ENCODE results near the gene CYB561D2. TPM values are rescaled to one million over a fixed set of nuclear protein-coding genes. Genes with fewer than 3 reads are reported as not detected.

CYB561D2 gene
- total and polyA plus RNA-seq, 2 of the 13 experiments (the other 11 are each of a cell fraction or from before 2014, with no cell fraction given): 11.1 to 17.2 TPM

GRCh38 chr3:50389414-50389767, 38.7 kb downstream of the CYB561D2 start:
- intact Hi-C loops (cut with micrococcal nuclease; ENCODE audit: unreplicated experiment) (no loop called here), in situ Hi-C loops (cut with HindIII; ENCODE audit: extremely low pct_ligation_motif_present, low pct_unique_long_range_greater_than_20kb) (no loop called here)
- no peak for FAIRE-seq
- H3K4me3 ChIP-seq (replicated peaks in 1 of 3; ENCODE audit: insufficient read depth in 1 of 3, low read depth in 2 of 3, low read length in 3 of 3): no peak overlapping the region
- no peak for DNase-seq (ENCODE audit: low spot score)
- H3K27ac ChIP-seq (ENCODE audit: extremely low read length, insufficient read depth, low read length): no peak overlapping the region
- no peaks in the 10 kb centered on the region for H3K79me2 ChIP-seq (ENCODE audit: insufficient read depth, low read length)
- H3K4me1 ChIP-seq (ENCODE audit: insufficient read depth, low read length): peaks cover 9% of the 10 kb centered on the region
- no TSS peak for BruUV-seq (replicated peaks)
- ChIA-PET POLR2A (no interaction called here), CTCF (ENCODE audit: low intra/inter-chr PET ratio, low total read pairs) (interaction anchor here (1.5 kb wide), 1 partner anchor 43 kb away, joined by 9 read pairs; the partner anchor contains the start of gene ZMYND10)
- peaks cover 11 to 75% of the 10 kb centered on the region in 2 experiments for H3K27me3 ChIP-seq (ENCODE audit: control insufficient read depth in 1 of 2, insufficient read depth in 2 of 2, low read length in 2 of 2)
- no peak overlapping the region for H2AFZ ChIP-seq (ENCODE audit: low read length)
- ATAC-seq: no peak
- no peaks in the 10 kb centered on the region for H4K20me1 ChIP-seq (ENCODE audit: insufficient read depth, low read length)
- no peak overlapping the region for H3K9ac ChIP-seq (ENCODE audit: insufficient read depth, low read depth, low read length)
- WGBS (ENCODE audit: low lambda C conversion rate): 49% methylated on average over 6 of the region's 6 CpGs
- no peak for TF ChIP-seq ARNT (IDR thresholded peaks at IDR 0.05)
- H3K9me3 ChIP-seq (ENCODE audit: low read length): no peaks in the 10 kb centered on the region
- H3K36me3 ChIP-seq (replicated peaks in 1 of 2; ENCODE audit: control insufficient read depth in 1 of 2, insufficient read depth in 2 of 2, low read length in 2 of 2): no peaks in the 10 kb centered on the region
- H3K4me2 ChIP-seq (ENCODE audit: low read depth, low read length): no peak overlapping the region

DNA sequence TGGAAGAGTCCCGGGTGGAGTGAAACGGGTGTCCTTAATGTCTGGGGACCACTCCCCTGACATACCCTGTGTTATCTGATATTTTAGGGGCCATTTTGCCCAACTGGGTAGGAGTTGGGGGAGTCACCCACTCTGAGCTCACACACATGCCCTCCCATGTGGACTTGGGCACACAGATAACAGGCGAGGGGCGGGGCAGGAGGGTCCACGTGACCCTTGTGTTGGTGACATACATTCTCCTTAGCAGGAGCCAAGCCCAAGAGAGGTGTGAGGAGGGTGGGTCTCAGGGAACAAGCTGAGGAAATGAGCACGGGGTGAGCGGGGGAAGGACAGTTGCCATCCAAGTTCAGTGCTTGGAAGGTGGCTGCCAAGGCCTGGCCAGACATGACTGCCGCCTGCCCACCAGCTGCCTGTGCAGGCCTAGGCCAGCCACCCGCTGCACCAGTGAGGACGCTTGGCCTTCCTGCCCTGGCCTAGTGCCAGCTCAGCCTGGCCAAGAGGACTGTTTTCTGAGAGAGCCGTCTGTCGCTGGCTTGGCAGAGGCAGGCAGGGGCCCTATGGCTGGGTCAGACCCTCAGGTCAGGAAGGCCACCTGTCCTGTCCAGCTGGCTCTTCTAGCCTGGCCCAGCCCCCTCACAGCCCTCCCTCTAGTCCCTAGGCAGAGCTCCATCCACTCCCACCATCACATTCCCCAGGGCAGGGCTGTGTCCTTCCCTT, 40.0 kb downstream of the CYB561D2 start:
- Histone ChIP-seq H3K4me1 (ENCODE audit: insufficient read depth, low read length) (peaks cover 17% of the 10 kb centered on the region), H3K27ac (ENCODE audit: extremely low read length, insufficient read depth, low read length) (no peak overlapping the region), H3K9ac (ENCODE audit: insufficient read depth, low read depth, low read length) (no peak overlapping the region), H3K4me3 (replicated peaks in 1 of 3; ENCODE audit: insufficient read depth in 1 of 3, low read depth in 2 of 3, low read length in 3 of 3) (no peak overlapping the region), H2AFZ (ENCODE audit: low read length) (no peak overlapping the region), H3K4me2 (ENCODE audit: low read depth, low read length) (no peak overlapping the region), H3K79me2 (ENCODE audit: insufficient read depth, low read length) (no peaks in the 10 kb centered on the region), H3K9me3 (ENCODE audit: low read length) (no peaks in the 10 kb centered on the region), H3K36me3 (replicated peaks in 1 of 2; ENCODE audit: control insufficient read depth in 1 of 2, insufficient read depth in 2 of 2, low read length in 2 of 2) (no peaks in the 10 kb centered on the region), H3K27me3 (ENCODE audit: control insufficient read depth in 1 of 2, insufficient read depth in 2 of 2, low read length in 2 of 2) (peaks cover 8 to 78% of the 10 kb centered on the region in 2 experiments), H4K20me1 (ENCODE audit: insufficient read depth, low read length) (no peaks in the 10 kb centered on the region)
- no TSS peak for BruUV-seq (replicated peaks)
- 26% methylated on average over 7 of the region's 12 CpGs for WGBS (ENCODE audit: low lambda C conversion rate)
- in situ Hi-C loops (cut with HindIII; ENCODE audit: extremely low pct_ligation_motif_present, low pct_unique_long_range_greater_than_20kb) (no loop called here), intact Hi-C loops (cut with micrococcal nuclease; ENCODE audit: unreplicated experiment) (no loop called here)
- ChIA-PET CTCF (ENCODE audit: low intra/inter-chr PET ratio, low total read pairs) (no interaction called here), POLR2A (no interaction called here)
- FAIRE-seq (no peak), DNase-seq (ENCODE audit: low spot score) (no peak), ATAC-seq (peak; percentile 6; the same call in 1 of the 3 replicates)
- TF ChIP-seq, protein P1, sequence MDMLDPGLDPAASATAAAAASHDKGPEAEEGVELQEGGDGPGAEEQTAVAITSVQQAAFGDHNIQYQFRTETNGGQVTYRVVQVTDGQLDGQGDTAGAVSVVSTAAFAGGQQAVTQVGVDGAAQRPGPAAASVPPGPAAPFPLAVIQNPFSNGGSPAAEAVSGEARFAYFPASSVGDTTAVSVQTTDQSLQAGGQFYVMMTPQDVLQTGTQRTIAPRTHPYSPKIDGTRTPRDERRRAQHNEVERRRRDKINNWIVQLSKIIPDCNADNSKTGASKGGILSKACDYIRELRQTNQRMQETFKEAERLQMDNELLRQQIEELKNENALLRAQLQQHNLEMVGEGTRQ (IDR thresholded peaks at IDR 0.05; ENCODE audit: low read depth, low read length): no peak
- TF ChIP-seq, protein P1 (CRISPR knock-in tag; IDR thresholded peaks at IDR 0.05; ENCODE audit: borderline replicate concordance): peak; percentile 19; the same call in 1 of the 2 replicates
- TF ChIP-seq ZSCAN9 (CRISPR knock-in tag; IDR thresholded peaks at IDR 0.05; ENCODE audit: borderline replicate concordance): no peak
- no peak for TF ChIP-seq ZNF616 (CRISPR knock-in tag; IDR thresholded peaks at IDR 0.05; ENCODE audit: low read depth)
- peak; percentile 17; the same call in 1 of the 2 replicates for TF ChIP-seq ZNF687 (CRISPR knock-in tag; IDR thresholded peaks at IDR 0.05)
- no peak for TF ChIP-seq MAFK (conservative IDR thresholded peaks at IDR 0.05 in 1 of 2, IDR thresholded peaks at IDR 0.05 in 1 of 2; ENCODE audit: low read length in 2 of 2)
- TF ChIP-seq CC2D1A (CRISPR knock-in tag; IDR thresholded peaks at IDR 0.05): no peak
- no peak for TF ChIP-seq ZSCAN30 (CRISPR knock-in tag; IDR thresholded peaks at IDR 0.05)
- no peak for TF ChIP-seq PCBP1 (IDR thresholded peaks at IDR 0.05; ENCODE audit: borderline replicate concordance, low read depth, low read length)
